ENCODE data around the gene RNF187. TPM values are rescaled to one million over a fixed set of nuclear protein-coding genes. Genes with fewer than 3 reads are reported as not detected.

Gene RNF187
- total and polyA plus RNA-seq, 2 of the 4 experiments (the other 2 are of a cell fraction), result 14.0 to 55.4 TPM

GRCh38 chr1:228530086-228530758 lies 43.0 kb downstream of the RNF187 start:
- ATAC-seq (ENCODE audit: low read depth), result no peak
- WGBS, 2 experiments (ENCODE audit: extremely low coverage in 2 of 2, insufficient read length in 1 of 2), result no CpG with 5 or more reads among the region's 3 CpGs
- POLR2A ChIA-PET (ENCODE audit: unreplicated experiment), result no interaction called here

More at GRCh38 chr1:228530086-228530758, 43.0 kb downstream of the RNF187 start:
- Histone ChIP-seq H2BK120ac (ENCODE audit: low read depth, low read length) (no peak overlapping the region), H4K20me1 (ENCODE audit: insufficient read depth, low read length) (no peaks in the 10 kb centered on the region), H3K9me3 (ENCODE audit: control insufficient read depth, insufficient read depth, low read length) (no peaks in the 10 kb centered on the region), H3K23ac (ENCODE audit: low read depth, low read length) (no peak overlapping the region), H2BK5ac (ENCODE audit: low read depth, low read length, poor library complexity, severe bottlenecking) (no peak overlapping the region), H2AK5ac (ENCODE audit: low read depth, low read length) (no peak overlapping the region), H3K56ac (ENCODE audit: extremely low read depth, insufficient read depth, low read length) (no peak overlapping the region), H3K27ac (ENCODE audit: insufficient read depth, low read length) (no peak overlapping the region), H3K14ac (replicated peaks; ENCODE audit: low read depth, low read length) (no peak overlapping the region), H3K4ac (ENCODE audit: low read depth, low read length) (no peak overlapping the region), H3K4me3 (ENCODE audit: insufficient read depth, low read depth, low read length) (no peak overlapping the region), H4K8ac (ENCODE audit: low read depth in 2 of 2, low read length in 2 of 2) (no peak overlapping the region), H3K36me3 (ENCODE audit: control insufficient read depth, insufficient read depth, low read length) (no peaks in the 10 kb centered on the region), H2AK9ac (replicated peaks; ENCODE audit: low read depth, low read length, poor library complexity) (no peak overlapping the region), H4K5ac (ENCODE audit: low read depth, low read length) (no peak overlapping the region), H2BK15ac (ENCODE audit: low read depth, low read length) (no peak overlapping the region), H3K27me3 (ENCODE audit: control insufficient read depth, insufficient read depth, low read length) (no peaks in the 10 kb centered on the region), H4K91ac (ENCODE audit: insufficient read depth, low read depth, low read length) (no peak overlapping the region), H3K79me1 (ENCODE audit: low read depth in 1 of 2, low read length in 2 of 2) (no peaks in the 10 kb centered on the region), H3K4me2 (ENCODE audit: low read depth, low read length) (no peak overlapping the region), H2AFZ (replicated peaks; ENCODE audit: low read length, poor library complexity) (no peak overlapping the region), H2BK20ac (ENCODE audit: low read depth, low read length) (no peak overlapping the region), H3K4me1 (ENCODE audit: control insufficient read depth, insufficient read depth, low read length) (no peaks in the 10 kb centered on the region), H3K18ac (ENCODE audit: low read depth, low read length) (no peak overlapping the region), H3K9ac (ENCODE audit: low read depth, low read length) (no peak overlapping the region), H3K9me1 (ENCODE audit: insufficient read depth, low read length) (no peaks in the 10 kb centered on the region)
- dilution Hi-C loops (cut with HindIII; ENCODE audit: low sequenced_read_pairs, unreplicated experiment) (no loop called here), in situ Hi-C loops (cut with MboI; ENCODE audit: low sequenced_read_pairs) (no loop called here), intact Hi-C loops (cut with micrococcal nuclease) (no loop called here)
- TF ChIP-seq CEBPB (IDR thresholded peaks at IDR 0.05; ENCODE audit: low read depth, low read length), result no peak
- no peak for TF ChIP-seq SMC3 (IDR thresholded peaks at IDR 0.05; ENCODE audit: low read depth, low read length)
- TF ChIP-seq FOS (IDR thresholded peaks at IDR 0.05; ENCODE audit: low read depth, low read length), result no peak
- no peak for TF ChIP-seq ELK1 (IDR thresholded peaks at IDR 0.05; ENCODE audit: borderline replicate concordance, low read depth, low read length)
- TF ChIP-seq NFE2L2 (IDR thresholded peaks at IDR 0.05; ENCODE audit: low read depth, low read length), result no peak
- no peak for TF ChIP-seq MAZ (IDR thresholded peaks at IDR 0.05; ENCODE audit: borderline replicate concordance, low read depth, low read length)
- TF ChIP-seq BHLHE40 (IDR thresholded peaks at IDR 0.05; ENCODE audit: low read depth, low read length), result no peak
- TF ChIP-seq POLR2A (IDR thresholded peaks at IDR 0.05; ENCODE audit: low read depth, low read length), result no peak
- TF ChIP-seq USF2 (IDR thresholded peaks at IDR 0.05; ENCODE audit: low read depth, low read length), result no peak
- no peak for TF ChIP-seq RCOR1 (IDR thresholded peaks at IDR 0.05; ENCODE audit: insufficient replicate concordance, low read length)
- no peak for TF ChIP-seq CHD1 (IDR thresholded peaks at IDR 0.05; ENCODE audit: low read depth, low read length)
- TF ChIP-seq RFX5 (IDR thresholded peaks at IDR 0.05; ENCODE audit: low read depth, low read length), result no peak
- no peak for TF ChIP-seq MXI1 (IDR thresholded peaks at IDR 0.05; ENCODE audit: borderline replicate concordance, low read depth, low read length)
- no peak for TF ChIP-seq MAFK (IDR thresholded peaks at IDR 0.05; ENCODE audit: low read depth, low read length)
- TF ChIP-seq RAD21 (IDR thresholded peaks at IDR 0.05; ENCODE audit: low read length), result no peak
- no peak for TF ChIP-seq CTCF (conservative IDR thresholded peaks at IDR 0.05; ENCODE audit: low read depth, low read length)
- CTCF ChIA-PET, result no interaction called here
- BruUV-seq (replicated peaks), result no TSS peak
- no peak for DNase-seq
